HCT116 (cell line): Measurements from ENCODE around the gene ZNF724. TPM values are rescaled to one million over a fixed set of nuclear protein-coding genes. Genes with fewer than 3 reads are reported as not detected.

Source experiments
- ATAC-seq: fragments of 200-7000 bp; cut with Tn5 transposase; 2 replicates; pipeline ENCODE4 v1.9.1; 2020; ENCODE audit warnings: mild to moderate bottlenecking, moderate library complexity
- BruUV-seq: library from RNA; stranded (reverse); fragments of 400-500 nt; replicated peaks from 2 replicates; lab custom pipeline; 2021; lab: Mats Ljungman, UMichigan
- CTCF ChIA-PET: fragments of 300-600 bp; sonication (Branson Sonifier 250); formaldehyde crosslinking; loops from one replicate; lab custom pipeline; 2021; ENCODE audit warnings: antibody characterized with exemption; lab: Charles Lee
- POLR2A ChIA-PET: fragments of 300-600, 350-600 bp; sonication (Branson Sonifier 250); formaldehyde crosslinking; loops from one replicate; lab custom pipeline; 2021; ENCODE audit warnings: antibody characterized with exemption; lab: Charles Lee
- RAD21 ChIA-PET, 2 experiments: fragments of 300-600 bp; sonication (Branson Sonifier 250); formaldehyde crosslinking; loops; one replicate each; lab custom pipeline; 2023; ENCODE audit warnings: low total read pairs in 2 of 2; ENCODE audit not compliant: uncharacterized antibody in 2 of 2, unreplicated experiment in 2 of 2, low non-redundant PET in 1 of 2; lab: Charles Lee
- DNase-seq: peaks from one replicate; pipeline ENCODE4 v3.0.0-alpha.2; 2010; ENCODE audit warnings: low read depth, low spot score
- H2AFZ ChIP-seq: fragments of 200-600 bp; shearing (Covaris generic), sonication (generic); 2 replicates; pipeline ENCODE4 v1.6.1; 2017; ENCODE audit warnings: low read depth, mixed run types, mixed read lengths, antibody characterized with exemption, low read length; ENCODE audit not compliant: poor library complexity, severe bottlenecking
- H3K27ac ChIP-seq: 2 replicates; pipeline ENCODE4 v1.5.1; 2012; ENCODE audit warnings: low read depth, low read length
- H3K27me3 ChIP-seq: fragments of 200-600 bp; sonication (generic); 2 replicates; pipeline ENCODE4 v1.6.1; 2016; ENCODE audit warnings: mixed run types, low read length, mixed read lengths; ENCODE audit not compliant: insufficient read depth
- H3K36me3 ChIP-seq, 2 experiments: fragments of 200-500 bp in 1 of 2; fragments of 200-600 bp in 1 of 2; sonication (Bioruptor generic) in 1 of 2; sonication (generic) in 1 of 2; 2 replicates each; pipeline versions ENCODE4 v1.5.1 to v1.6.1; 2014 to 2016; ENCODE audit warnings: low read length in 2 of 2, inconsistent platforms in 1 of 2, mixed read lengths in 1 of 2, mixed run types in 1 of 2; ENCODE audit not compliant: insufficient read depth in 2 of 2, control insufficient read depth in 1 of 2
- H3K4me1 ChIP-seq, 2 experiments: fragments of 200-600 bp in 1 of 2; sonication (generic) in 1 of 2; 2 replicates each; pipeline versions ENCODE4 v1.5.1 to v1.6.1; 2012 to 2017; ENCODE audit warnings: low read length in 2 of 2, inconsistent platforms in 1 of 2, mild to moderate bottlenecking in 1 of 2, mixed read lengths in 1 of 2, mixed run types in 1 of 2, moderate library complexity in 1 of 2; ENCODE audit not compliant: insufficient read depth in 2 of 2, control insufficient read depth in 1 of 2
- H3K4me2 ChIP-seq: fragments of 200-600 bp; sonication (generic); 2 replicates; pipeline ENCODE4 v1.6.1; 2017; ENCODE audit warnings: mixed run types, low read length, mixed read lengths
- H3K4me3 ChIP-seq, 2 experiments: fragments of 200-600 bp in 1 of 2; sonication (generic) in 1 of 2; replicated peaks in 1 of 2; 2 replicates each; pipeline ENCODE4 v1.5.1; 2011 to 2016; ENCODE audit warnings: low read length in 2 of 2, control low read depth in 1 of 2, low read depth in 1 of 2, mild to moderate bottlenecking in 1 of 2, mixed read lengths in 1 of 2, mixed run types in 1 of 2
- H3K79me2 ChIP-seq: fragments of 200-600 bp; sonication (generic); 2 replicates; pipeline ENCODE4 v1.6.1; 2017; ENCODE audit warnings: mild to moderate bottlenecking, mixed run types, low read length, moderate library complexity, mixed read lengths; ENCODE audit not compliant: insufficient read depth
- H3K9ac ChIP-seq: fragments of 200-600 bp; sonication (generic); 2 replicates; pipeline ENCODE4 v1.6.1; 2016; ENCODE audit warnings: low read length, mixed read lengths
- H3K9me2 ChIP-seq: fragments of 200-600 bp; sonication (generic), shearing (Covaris generic); 2 replicates; pipeline ENCODE4 v1.6.1; 2017; ENCODE audit warnings: mixed run types, mild to moderate bottlenecking, moderate library complexity; ENCODE audit not compliant: insufficient read depth
- H3K9me3 ChIP-seq, 2 experiments: fragments of 200-500 bp in 1 of 2; fragments of 200-600 bp in 1 of 2; sonication (Bioruptor generic) in 1 of 2; sonication (generic) in 1 of 2; 2 replicates each; pipeline ENCODE4 v1.6.1; 2014 to 2017; ENCODE audit warnings: low read length in 2 of 2, mixed read lengths in 2 of 2, inconsistent platforms in 1 of 2, low read depth in 1 of 2, mild to moderate bottlenecking in 1 of 2, mixed run types in 1 of 2, moderate library complexity in 1 of 2; ENCODE audit not compliant: control insufficient read depth in 1 of 2, insufficient read depth in 1 of 2
- H4K20me1 ChIP-seq: fragments of 200-600 bp; sonication (generic), shearing (Covaris generic); 2 replicates; pipeline ENCODE4 v1.6.1; 2017; ENCODE audit warnings: mixed run types, mild to moderate bottlenecking, moderate library complexity; ENCODE audit not compliant: insufficient read depth
- CBX3 ChIP-seq: IDR thresholded peaks from 2 replicates; pipeline ENCODE4 v1.6.1; 2012; ENCODE audit warnings: low read depth
- CEBPB ChIP-seq: IDR thresholded peaks from 2 replicates; pipeline ENCODE4 v1.6.1; 2012; ENCODE audit warnings: low read depth
- EZH2 ChIP-seq: fragments of 200-600 bp; sonication (generic); IDR thresholded peaks from 2 replicates; pipeline ENCODE4 v1.6.1; 2017; ENCODE audit warnings: antibody characterized with exemption, mixed run types
- EZH2phosphoT487 ChIP-seq: fragments of 200-600 bp; IDR thresholded peaks from 2 replicates; pipeline ENCODE4 v1.6.1; 2018; ENCODE audit warnings: antibody characterized with exemption, borderline replicate concordance
- FOSL1 ChIP-seq: IDR thresholded peaks from 2 replicates; pipeline ENCODE4 v1.6.1; 2012; ENCODE audit warnings: low read depth
- POLR2A ChIP-seq: IDR thresholded peaks from 2 replicates; pipeline ENCODE4 v1.7.0; 2011; ENCODE audit warnings: borderline replicate concordance; ENCODE audit not compliant: insufficient read depth, insufficient read length; ENCODE audit errors: extremely low read depth
- POLR2AphosphoS5 ChIP-seq: IDR thresholded peaks from 2 replicates; pipeline ENCODE4 v1.6.1; 2011; ENCODE audit warnings: mild to moderate bottlenecking, low read depth, low read length, moderate library complexity
- SIN3A ChIP-seq: IDR thresholded peaks from 2 replicates; pipeline ENCODE4 v1.6.1; 2012; ENCODE audit warnings: low read depth
- SRF ChIP-seq: IDR thresholded peaks from 2 replicates; pipeline ENCODE4 v1.6.1; 2012; ENCODE audit warnings: low read depth
- TCF7L2 ChIP-seq: IDR thresholded peaks from 2 replicates; pipeline ENCODE4 v1.7.0; 2011; ENCODE audit warnings: borderline replicate concordance, inconsistent platforms; ENCODE audit not compliant: insufficient read depth, insufficient read length; ENCODE audit errors: extremely low read depth
- YY1 ChIP-seq: IDR thresholded peaks from 2 replicates; pipeline ENCODE4 v1.6.1; 2011; ENCODE audit warnings: low read length, low read depth, moderate library complexity, mild to moderate bottlenecking; ENCODE audit not compliant: insufficient replicate concordance; ENCODE audit errors: extremely low read depth
- ZFX ChIP-seq: fragments of 450-650 bp; IDR thresholded peaks from 2 replicates; pipeline ENCODE4 v1.6.1; 2017
- ZNF274 ChIP-seq: fragments of 200-500 bp; sonication (Bioruptor generic); IDR thresholded peaks from 2 replicates; pipeline ENCODE4 v1.6.1; 2014; ENCODE audit warnings: mild to moderate bottlenecking, low read depth, low read length, inconsistent platforms
- intact Hi-C: fragments of 100-400 bp; cut with micrococcal nuclease; formaldehyde crosslinking; loops from 2 replicates; pipeline ENCODE4 v1.10.0; 2022
- total RNA-seq: library from RNA; stranded (reverse); gene quantifications from one replicate; pipeline ENCODE4 v1.2.1, GENCODE V29; 2021; ENCODE audit not compliant: unreplicated experiment
- TF ChIP-seq, protein P1 (sequence below): IDR thresholded peaks from 2 replicates; pipeline ENCODE4 v1.6.1; 2012; ENCODE audit warnings: low read depth
- TF ChIP-seq, protein P2 (sequence below): IDR thresholded peaks from 2 replicates; pipeline ENCODE4 v1.6.1; 2012
- TF ChIP-seq, protein P3 (sequence below): IDR thresholded peaks from 2 replicates; pipeline ENCODE4 v1.6.1; 2012

ZNF724 gene
- total RNA-seq, 1 experiment from 2014 or later = 7.1 TPM

DNA sequence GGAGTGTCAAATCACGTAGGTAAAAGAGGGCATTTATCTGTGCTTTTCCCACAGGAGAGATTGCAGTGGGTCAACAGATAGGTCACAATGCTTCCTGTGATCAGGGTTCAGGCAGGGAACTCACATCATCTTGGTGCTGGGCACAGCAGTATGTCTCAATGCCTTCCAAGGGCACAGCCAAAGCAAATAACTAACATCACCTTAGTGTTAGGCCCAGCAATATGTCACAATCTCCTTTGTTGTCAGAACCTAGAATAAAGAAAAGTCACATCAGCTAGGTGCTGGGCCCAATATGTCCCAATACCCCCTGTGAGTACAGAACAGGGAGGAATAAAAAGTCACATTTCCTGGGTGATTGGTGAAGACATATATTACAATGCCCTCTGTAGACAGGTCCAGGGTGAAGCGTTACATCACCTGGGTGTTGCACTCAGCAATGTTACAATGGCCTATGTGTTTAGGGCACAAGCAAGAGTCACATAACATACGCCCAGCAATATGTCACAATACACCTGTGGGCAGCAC is 11.4 kb upstream of the ZNF724 start:
- Histone ChIP-seq H4K20me1 (no peaks in the 10 kb centered on the region), H3K27me3 (no peaks in the 10 kb centered on the region), H3K79me2 (no peaks in the 10 kb centered on the region), H3K9me2 (no peaks in the 10 kb centered on the region), H3K9ac (no peak overlapping the region), H3K27ac (no peak overlapping the region), H3K36me3 (no peaks in the 10 kb centered on the region), H3K4me3 (no peak overlapping the region), H3K9me3 (no peaks in the 10 kb centered on the region), H2AFZ (no peak overlapping the region), H3K4me2 (no peak overlapping the region), H3K4me1 (no peaks in the 10 kb centered on the region)
- CTCF ChIA-PET = no interaction called here
- RAD21 ChIA-PET = no interaction called here
- POLR2A ChIA-PET = no interaction called here
- intact Hi-C loops = no loop called here
- no TSS peak for BruUV-seq
- DNase-seq (no peak), ATAC-seq (no peak)
- TF ChIP-seq, protein P1, sequence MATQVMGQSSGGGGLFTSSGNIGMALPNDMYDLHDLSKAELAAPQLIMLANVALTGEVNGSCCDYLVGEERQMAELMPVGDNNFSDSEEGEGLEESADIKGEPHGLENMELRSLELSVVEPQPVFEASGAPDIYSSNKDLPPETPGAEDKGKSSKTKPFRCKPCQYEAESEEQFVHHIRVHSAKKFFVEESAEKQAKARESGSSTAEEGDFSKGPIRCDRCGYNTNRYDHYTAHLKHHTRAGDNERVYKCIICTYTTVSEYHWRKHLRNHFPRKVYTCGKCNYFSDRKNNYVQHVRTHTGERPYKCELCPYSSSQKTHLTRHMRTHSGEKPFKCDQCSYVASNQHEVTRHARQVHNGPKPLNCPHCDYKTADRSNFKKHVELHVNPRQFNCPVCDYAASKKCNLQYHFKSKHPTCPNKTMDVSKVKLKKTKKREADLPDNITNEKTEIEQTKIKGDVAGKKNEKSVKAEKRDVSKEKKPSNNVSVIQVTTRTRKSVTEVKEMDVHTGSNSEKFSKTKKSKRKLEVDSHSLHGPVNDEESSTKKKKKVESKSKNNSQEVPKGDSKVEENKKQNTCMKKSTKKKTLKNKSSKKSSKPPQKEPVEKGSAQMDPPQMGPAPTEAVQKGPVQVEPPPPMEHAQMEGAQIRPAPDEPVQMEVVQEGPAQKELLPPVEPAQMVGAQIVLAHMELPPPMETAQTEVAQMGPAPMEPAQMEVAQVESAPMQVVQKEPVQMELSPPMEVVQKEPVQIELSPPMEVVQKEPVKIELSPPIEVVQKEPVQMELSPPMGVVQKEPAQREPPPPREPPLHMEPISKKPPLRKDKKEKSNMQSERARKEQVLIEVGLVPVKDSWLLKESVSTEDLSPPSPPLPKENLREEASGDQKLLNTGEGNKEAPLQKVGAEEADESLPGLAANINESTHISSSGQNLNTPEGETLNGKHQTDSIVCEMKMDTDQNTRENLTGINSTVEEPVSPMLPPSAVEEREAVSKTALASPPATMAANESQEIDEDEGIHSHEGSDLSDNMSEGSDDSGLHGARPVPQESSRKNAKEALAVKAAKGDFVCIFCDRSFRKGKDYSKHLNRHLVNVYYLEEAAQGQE = no peak
- TF ChIP-seq POLR2A (no peak), SRF (no peak), CEBPB (no peak), EZH2phosphoT487 (no peak), FOSL1 (no peak), YY1 (no peak), TCF7L2 (no peak), CBX3 (no peak), POLR2AphosphoS5 (no peak), ZFX (no peak), SIN3A (no peak), ZNF274 (no peak), EZH2 (no peak)
- TF ChIP-seq, protein P2, sequence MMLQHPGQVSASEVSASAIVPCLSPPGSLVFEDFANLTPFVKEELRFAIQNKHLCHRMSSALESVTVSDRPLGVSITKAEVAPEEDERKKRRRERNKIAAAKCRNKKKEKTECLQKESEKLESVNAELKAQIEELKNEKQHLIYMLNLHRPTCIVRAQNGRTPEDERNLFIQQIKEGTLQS = no peak
- TF ChIP-seq, protein P3, sequence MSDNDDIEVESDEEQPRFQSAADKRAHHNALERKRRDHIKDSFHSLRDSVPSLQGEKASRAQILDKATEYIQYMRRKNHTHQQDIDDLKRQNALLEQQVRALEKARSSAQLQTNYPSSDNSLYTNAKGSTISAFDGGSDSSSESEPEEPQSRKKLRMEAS = no peak
